ENCODE data around the gene DCAF5.
A peak's percentile ranks its signal among the peaks of the same experiment; 100 is the strongest.

DCAF5 gene

GRCh38 chr14:69142101-69142500 is 10.8 kb downstream of the DCAF5 start:
- H3K4me3 ChIP-seq (ENCODE audit: low read depth, low read length): no peak overlapping the region
- in situ Hi-C loops (cut with HindIII; ENCODE audit: low sequenced_read_pairs): no loop called here
- TF ChIP-seq, protein P1, sequence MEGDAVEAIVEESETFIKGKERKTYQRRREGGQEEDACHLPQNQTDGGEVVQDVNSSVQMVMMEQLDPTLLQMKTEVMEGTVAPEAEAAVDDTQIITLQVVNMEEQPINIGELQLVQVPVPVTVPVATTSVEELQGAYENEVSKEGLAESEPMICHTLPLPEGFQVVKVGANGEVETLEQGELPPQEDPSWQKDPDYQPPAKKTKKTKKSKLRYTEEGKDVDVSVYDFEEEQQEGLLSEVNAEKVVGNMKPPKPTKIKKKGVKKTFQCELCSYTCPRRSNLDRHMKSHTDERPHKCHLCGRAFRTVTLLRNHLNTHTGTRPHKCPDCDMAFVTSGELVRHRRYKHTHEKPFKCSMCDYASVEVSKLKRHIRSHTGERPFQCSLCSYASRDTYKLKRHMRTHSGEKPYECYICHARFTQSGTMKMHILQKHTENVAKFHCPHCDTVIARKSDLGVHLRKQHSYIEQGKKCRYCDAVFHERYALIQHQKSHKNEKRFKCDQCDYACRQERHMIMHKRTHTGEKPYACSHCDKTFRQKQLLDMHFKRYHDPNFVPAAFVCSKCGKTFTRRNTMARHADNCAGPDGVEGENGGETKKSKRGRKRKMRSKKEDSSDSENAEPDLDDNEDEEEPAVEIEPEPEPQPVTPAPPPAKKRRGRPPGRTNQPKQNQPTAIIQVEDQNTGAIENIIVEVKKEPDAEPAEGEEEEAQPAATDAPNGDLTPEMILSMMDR (IDR thresholded peaks at IDR 0.05; ENCODE audit: low read depth, low read length): no peak
- no peak for DNase-seq (ENCODE audit: low read depth, low spot score)

DNA sequence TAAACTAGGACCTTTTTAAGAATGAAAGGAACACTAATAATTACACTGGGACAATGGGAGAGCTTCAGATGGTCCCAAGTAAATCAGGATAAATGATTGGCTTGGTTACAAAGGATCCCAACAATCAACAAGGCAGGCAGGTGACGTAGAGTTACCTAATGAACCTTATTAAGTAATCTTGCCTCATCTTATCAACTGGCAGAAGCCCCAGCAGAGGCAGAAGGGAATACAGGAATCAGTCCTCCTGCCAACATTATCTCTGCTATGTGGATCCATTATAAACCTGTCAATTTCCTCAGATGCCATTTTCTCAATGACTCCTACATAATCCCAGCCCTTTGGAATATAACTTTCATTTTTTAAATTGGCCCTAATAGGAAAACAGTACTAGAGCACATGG is 11.4 kb downstream of the DCAF5 start:
- no peak for DNase-seq (ENCODE audit: low read depth, low spot score)
- TF ChIP-seq, protein P1 (IDR thresholded peaks at IDR 0.05; ENCODE audit: low read depth, low read length): no peak
- in situ Hi-C loops (cut with HindIII; ENCODE audit: low sequenced_read_pairs): no loop called here
- H3K4me3 ChIP-seq (ENCODE audit: low read depth, low read length): no peak overlapping the region

DNA sequence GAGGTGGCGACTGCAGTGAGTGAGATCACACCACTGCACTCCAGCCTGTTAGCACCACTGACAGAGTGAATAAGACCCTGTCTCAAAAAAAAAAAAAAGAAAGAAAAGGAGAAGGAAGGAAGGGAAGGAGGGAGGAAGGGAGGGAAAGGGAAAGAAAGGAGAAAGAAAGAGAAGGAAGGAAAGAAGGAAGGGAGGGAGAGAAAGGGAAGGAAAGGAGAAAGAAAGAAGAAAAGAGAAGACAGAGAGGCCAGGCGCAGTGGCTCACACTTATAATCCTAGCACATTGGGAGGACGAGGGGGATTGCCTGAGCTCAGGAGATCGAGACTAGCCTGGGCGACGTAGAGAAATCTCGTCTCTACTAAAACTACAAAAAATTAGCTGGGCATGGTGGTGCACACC is 13.2 kb downstream of the DCAF5 start:
- H3K4me3 ChIP-seq (ENCODE audit: low read depth, low read length): no peak overlapping the region
- no peak for DNase-seq (ENCODE audit: low read depth, low spot score)
- in situ Hi-C loops (cut with HindIII; ENCODE audit: low sequenced_read_pairs): no loop called here
- TF ChIP-seq, protein P1 (IDR thresholded peaks at IDR 0.05; ENCODE audit: low read depth, low read length): no peak

- DNase-seq (ENCODE audit: low read depth, low spot score): peak; percentile 40
- in situ Hi-C loops (cut with HindIII; ENCODE audit: low sequenced_read_pairs): no loop called here
- TF ChIP-seq, protein P1 (IDR thresholded peaks at IDR 0.05; ENCODE audit: low read depth, low read length): no peak
- no peak overlapping the region for H3K4me3 ChIP-seq (ENCODE audit: low read depth, low read length)
Measured at GRCh38 chr14:69137843-69138535, 14.9 kb downstream of the DCAF5 start.

DNA sequence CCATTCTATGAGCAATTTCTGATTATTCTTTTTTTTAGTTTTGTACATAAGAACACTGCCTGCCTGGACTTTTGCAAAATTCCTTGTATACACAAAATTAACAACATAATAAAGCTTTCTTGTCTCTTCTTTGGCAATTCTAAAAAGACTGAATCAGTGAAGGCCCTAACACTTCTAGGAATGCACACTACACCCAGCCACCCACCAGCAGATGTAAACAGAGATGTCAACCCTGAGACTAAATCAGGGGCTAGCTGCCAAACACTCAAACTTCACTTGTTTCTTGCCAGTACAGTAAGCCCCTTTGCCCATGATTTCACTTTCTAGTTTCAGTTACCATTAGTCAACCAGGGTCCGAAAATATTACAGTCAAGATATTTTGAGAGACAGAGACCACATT is 15.5 kb downstream of the DCAF5 start:
- H3K4me3 ChIP-seq (ENCODE audit: low read depth, low read length): no peak overlapping the region
- TF ChIP-seq, protein P1 (IDR thresholded peaks at IDR 0.05; ENCODE audit: low read depth, low read length): no peak
- no peak for DNase-seq (ENCODE audit: low read depth, low spot score)
- in situ Hi-C loops (cut with HindIII; ENCODE audit: low sequenced_read_pairs): no loop called here

- TF ChIP-seq, protein P1 (IDR thresholded peaks at IDR 0.05; ENCODE audit: low read depth, low read length): no peak
- in situ Hi-C loops (cut with HindIII; ENCODE audit: low sequenced_read_pairs): no loop called here
- no peak overlapping the region for H3K4me3 ChIP-seq (ENCODE audit: low read depth, low read length)
- DNase-seq (ENCODE audit: low read depth, low spot score): no peak
Measured at GRCh38 chr14:69135133-69135532, 17.8 kb downstream of the DCAF5 start.
